HG02981 (cell line): ENCODE data around the gene ITPK1.

Experiments
- ATAC-seq: cut with Tn5 transposase; IDR thresholded peaks from one replicate; pipeline ENCODE4 v1.9.1; 2021; ENCODE audit warnings: mild to moderate bottlenecking, moderate library complexity; ENCODE audit not compliant: unreplicated experiment

The ITPK1 gene

GRCh38 chr14:93012506-93012905 lies 103.2 kb downstream of the ITPK1 start:
- ATAC-seq = no peak

- no peak for ATAC-seq
Measured at GRCh38 chr14:93011650-93012325, 103.9 kb downstream of the ITPK1 start.

DNA sequence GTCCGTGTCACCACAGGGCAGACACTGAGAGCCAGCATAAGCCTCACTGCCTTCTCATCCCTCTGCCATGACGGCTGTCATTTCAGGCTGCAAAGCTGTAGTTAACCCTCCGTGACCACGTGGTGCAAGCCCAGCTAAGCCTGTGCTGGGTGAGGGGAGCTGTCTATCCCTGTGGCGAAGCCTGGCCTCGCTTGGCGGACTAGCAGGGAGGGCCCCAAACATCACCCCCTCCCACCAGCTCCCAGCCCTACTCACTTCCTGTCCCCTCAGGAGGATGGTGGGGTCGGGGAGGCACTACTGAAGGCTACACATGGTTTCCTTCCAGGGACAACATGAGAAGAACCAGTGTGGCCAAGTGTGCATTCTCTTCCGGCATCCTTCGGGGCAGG lies 104.6 kb downstream of the ITPK1 start:
- no peak for ATAC-seq

DNA sequence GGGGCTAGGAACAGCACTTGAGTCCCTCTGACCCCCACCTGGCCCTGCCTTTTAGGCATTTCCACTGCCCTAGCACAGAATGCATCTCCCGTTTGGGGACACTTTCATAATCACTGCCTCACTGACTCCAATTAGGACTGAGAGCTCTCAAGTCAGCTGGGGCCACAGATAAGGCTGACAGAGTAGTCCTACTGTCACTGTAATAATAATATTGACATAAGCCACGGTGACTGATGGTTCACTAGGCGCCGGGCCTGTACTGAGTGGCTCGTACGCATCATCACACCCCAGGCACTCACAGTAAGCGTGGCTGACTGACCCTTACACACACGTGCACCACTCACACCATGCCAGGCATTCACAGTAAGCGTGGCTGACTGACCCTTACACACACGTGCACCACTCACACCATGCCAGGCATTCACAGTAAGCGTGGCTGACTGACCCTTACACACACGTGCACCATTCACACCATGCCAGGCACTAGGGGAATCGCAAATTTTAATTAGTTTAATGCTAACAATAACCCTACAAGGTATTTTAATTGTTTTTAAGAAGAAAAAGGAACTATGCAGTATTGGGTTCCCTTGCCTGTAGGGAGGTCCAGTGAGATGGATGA lies 105.1 kb downstream of the ITPK1 start:
- ATAC-seq = no peak

DNA sequence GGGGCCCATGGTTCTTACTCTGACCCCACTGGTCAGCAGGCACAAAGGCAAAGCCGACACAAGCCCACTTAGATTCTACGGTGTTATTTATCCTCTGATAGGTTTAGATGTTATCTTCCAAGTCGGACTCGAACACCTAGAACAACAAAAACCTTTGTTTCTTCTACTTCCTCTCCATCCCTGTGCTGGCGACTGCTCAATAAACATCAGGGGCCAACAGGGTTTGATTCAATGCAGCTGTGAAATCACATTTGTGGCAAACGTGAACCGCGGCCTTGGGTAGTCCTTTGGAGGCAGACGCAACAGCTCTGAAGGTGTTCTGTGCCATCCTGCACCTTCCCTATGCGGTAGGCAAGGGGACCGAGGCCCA lies 105.6 kb downstream of the ITPK1 start:
- no peak for ATAC-seq

GRCh38 chr14:93009471-93010129 lies 106.1 kb downstream of the ITPK1 start:
- ATAC-seq = no peak

DNA sequence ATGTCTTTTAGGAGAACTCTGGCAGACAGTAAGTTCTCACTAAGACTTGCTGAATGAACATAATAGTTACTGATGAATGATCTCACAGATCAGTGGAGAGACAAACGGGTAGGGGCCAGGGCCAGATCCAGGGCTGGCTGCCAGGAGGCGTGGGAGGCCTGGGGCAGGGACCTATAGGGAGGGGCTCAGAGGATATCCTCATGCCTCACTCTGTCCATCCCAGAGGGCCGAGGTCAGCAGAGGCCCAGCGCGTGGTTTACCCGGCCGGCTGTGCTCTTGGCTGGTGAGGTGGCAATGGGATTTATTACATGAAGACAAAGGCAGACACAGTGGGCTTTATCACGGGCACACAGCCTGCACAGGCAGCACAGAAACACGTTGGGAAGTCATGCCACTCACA lies 107.3 kb downstream of the ITPK1 start:
- no peak for ATAC-seq

GRCh38 chr14:93007225-93007997 lies 108.3 kb downstream of the ITPK1 start:
- ATAC-seq = no peak

DNA sequence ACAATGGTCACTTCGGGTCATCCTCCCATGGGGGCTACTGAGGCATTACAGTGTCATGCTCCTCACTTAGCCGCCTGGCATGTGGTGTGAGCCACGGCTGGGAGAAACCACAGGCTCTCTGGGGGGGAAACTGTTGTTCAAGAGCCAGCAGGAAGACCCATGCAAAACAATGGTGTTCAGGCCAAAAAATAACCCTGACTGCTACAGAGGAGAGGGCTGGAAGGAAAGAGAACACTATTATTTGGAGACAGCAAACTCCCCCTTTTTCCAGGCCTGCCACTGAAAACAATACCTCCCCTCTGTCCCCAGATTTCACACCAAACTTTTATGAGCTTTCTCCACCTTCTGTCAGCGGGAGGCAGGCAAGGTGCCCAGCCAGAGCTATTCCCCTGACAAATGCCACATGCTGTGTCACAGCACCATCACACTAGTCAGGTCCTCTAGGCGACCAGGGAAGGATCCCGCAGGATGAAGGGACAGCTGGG lies 109.1 kb downstream of the ITPK1 start:
- no peak for ATAC-seq

GRCh38 chr14:93005838-93006237 lies 109.9 kb downstream of the ITPK1 start:
- ATAC-seq = no peak

- no peak for ATAC-seq
Measured at GRCh38 chr14:93005135-93005813, 110.5 kb downstream of the ITPK1 start.

DNA sequence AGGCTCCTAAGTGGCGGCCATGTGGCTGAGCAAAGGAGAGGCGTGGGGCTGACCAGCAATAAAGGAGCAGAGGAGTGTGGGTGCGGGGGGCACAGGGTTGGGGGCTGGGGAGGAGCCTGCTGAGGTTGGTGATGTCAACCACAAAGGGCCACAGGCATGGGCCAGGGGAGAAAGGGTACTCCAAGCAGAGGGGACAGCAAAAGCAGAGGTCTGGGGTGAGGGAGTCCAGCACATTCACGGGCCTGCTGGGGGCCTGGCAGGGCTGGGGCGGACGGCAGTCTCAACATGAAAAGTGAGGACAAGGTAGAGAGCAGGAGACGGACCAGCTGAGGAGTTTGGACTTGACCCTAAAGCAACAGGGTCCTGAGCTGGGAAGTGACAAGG lies 111.0 kb downstream of the ITPK1 start:
- no peak for ATAC-seq

DNA sequence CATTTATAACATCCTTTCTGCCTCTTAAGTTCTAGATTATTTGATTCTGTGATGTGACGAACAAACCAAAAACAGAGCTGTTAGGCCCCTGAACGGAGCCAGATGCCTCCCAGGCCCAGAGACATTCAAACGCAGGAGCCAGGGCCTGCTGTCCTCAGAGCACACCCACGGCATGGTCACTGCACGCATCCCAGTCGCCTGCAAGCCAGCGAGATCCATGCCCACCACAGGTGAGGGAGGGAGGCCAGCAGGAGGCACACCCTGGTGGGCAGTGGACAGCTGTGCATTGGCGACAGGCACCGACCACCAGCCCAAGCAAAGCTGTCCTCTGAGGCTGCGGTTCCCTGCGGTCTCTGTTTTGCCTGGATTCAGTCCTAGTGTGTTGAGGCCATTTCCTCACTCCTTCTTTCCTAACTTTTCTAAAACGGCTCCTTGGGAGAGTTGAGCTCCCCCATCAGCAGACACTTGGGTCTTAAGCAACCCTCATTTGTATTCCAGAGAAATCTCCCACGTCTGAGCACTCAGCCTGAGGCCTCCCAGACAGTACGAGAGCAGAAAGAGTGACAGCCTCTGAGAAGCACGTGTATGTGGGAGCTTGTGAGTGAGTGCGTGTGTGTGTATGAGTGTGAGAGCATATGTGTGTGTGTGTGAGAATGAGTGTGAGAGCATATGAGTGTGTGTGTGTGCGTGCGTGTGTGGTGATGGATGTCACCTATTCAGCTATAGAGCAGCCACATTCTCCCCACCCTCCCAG lies 111.6 kb downstream of the ITPK1 start:
- no peak for ATAC-seq

DNA sequence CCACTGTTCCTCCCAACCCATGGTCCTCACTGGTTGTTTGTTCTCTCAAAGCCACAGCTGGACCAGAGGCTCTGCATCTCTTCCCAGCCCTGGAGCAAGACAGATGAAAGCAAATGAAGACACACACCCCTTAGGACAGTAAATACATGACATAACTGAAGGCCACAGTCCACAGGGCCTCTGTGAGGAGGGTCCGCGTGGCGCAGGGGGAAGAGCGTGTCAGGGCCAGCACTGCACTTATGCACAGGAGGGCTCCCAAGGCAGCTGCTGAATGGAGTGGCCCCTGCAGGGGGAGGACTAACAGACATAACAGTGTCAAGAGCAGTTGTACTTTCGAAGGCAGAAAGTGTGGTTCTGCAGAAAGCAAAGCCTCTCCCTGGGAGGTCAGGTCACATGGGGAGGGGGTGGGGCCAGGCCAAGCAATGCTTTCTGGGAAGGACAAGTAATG lies 112.8 kb downstream of the ITPK1 start:
- ATAC-seq = no peak

GRCh38 chr14:93002049-93002448 lies 113.7 kb downstream of the ITPK1 start:
- ATAC-seq = no peak

DNA sequence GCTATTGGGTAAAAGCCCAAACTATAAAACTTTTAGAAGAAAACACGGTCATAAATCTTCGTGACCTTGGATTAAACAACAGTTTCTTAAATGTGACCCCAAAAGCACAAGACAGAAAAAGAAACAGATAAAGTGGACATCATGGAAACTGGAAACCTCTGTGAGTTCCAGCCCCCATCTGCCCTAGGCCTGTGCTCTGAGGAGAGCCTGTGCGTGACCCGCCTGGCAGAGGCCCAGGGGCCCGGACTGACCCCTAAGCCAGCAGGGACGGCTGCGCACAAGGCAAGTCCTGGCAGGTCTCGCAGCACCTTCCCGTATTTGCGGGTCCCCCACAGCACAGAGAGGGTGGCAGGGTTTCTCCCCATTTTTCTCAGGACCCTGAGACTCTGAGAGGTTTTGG lies 116.8 kb downstream of the ITPK1 start:
- ATAC-seq = no peak

- ATAC-seq = no peak
Measured at GRCh38 chr14:92997343-92998061, 118.2 kb downstream of the ITPK1 start.

DNA sequence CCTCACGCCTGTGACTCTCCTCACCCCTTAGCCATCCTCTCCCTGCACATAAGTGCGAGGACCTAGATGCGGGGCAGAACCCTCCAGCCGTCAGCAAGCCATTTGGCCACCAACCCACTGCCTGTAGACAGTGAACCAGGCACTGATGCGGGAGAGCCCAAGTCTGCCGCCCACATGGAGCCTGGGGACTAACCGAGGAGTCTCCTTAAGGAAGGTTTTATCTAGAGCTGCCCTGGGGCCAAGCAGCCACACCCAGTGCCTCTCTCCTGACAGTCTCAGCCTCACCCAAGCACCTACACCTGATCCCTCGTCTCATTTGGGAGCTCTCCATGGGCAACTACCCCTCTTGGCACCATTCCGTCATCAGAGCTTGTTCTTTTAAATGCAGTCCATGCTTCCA lies 120.1 kb downstream of the ITPK1 start:
- no peak for ATAC-seq

DNA sequence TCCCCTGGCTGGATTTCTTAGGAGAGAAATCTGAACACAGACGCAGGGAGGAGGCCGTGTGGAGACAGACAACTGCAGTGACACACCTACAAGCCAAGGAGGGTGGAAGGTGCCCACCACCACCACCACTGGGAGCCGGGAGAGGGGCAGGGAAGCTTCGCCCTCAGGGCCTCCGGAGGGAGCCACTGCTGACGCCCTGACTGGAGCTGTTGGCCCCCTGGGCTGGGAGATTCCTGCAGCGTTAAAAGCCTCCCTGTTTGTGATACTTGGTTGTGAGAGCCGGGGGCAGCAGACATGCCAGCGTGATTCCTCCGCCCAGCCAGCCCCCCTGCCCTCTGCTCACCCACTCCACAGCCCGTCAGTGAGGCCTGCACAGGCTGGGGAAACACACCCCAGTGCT lies 120.8 kb downstream of the ITPK1 start:
- ATAC-seq = no peak
